Skeletal muscle satellite cell (primary cell): ENCODE measurements around the gene KLHL36.

Experiments
- H3K27me3 ChIP-seq: 2 replicates; pipeline ENCODE4 v1.7.0; 2013; ENCODE audit warnings: low read length; ENCODE audit not compliant: control insufficient read depth, insufficient read depth
- H3K36me3 ChIP-seq: 2 replicates; pipeline ENCODE4 v1.7.0; 2013; ENCODE audit warnings: mild to moderate bottlenecking, control low read depth, low read length; ENCODE audit not compliant: insufficient read depth
- H3K4me1 ChIP-seq: 2 replicates; pipeline ENCODE4 v1.7.0; 2013; ENCODE audit warnings: low read length; ENCODE audit not compliant: control insufficient read depth, insufficient read depth
- H3K4me2 ChIP-seq: 2 replicates; pipeline ENCODE4 v1.7.0; 2013; ENCODE audit warnings: mild to moderate bottlenecking, low read length
- H3K4me3 ChIP-seq: 2 replicates; pipeline ENCODE4 v1.7.0; 2013; ENCODE audit warnings: low read length
- H3K9ac ChIP-seq: 2 replicates; pipeline ENCODE4 v1.7.0; 2013; ENCODE audit warnings: mild to moderate bottlenecking, low read depth, low read length, moderate library complexity
- H3K9me3 ChIP-seq: replicated peaks from 2 replicates; pipeline ENCODE4 v1.7.0; 2013; ENCODE audit warnings: mild to moderate bottlenecking, control low read depth, low read length

The KLHL36 gene

GRCh38 chr16:84709609-84710008 lies 61.3 kb downstream of the KLHL36 start:
- no peak overlapping the region for H3K4me3 ChIP-seq
- peaks cover 6% of the 10 kb centered on the region for H3K4me1 ChIP-seq
- H3K4me2 ChIP-seq, result no peak overlapping the region
- H3K9ac ChIP-seq, result no peak overlapping the region
- no peaks in the 10 kb centered on the region for H3K27me3 ChIP-seq
- H3K9me3 ChIP-seq, result no peaks in the 10 kb centered on the region
- H3K36me3 ChIP-seq, result peaks cover 8% of the 10 kb centered on the region

- H3K36me3 ChIP-seq, result peaks cover 4% of the 10 kb centered on the region
- no peaks in the 10 kb centered on the region for H3K9me3 ChIP-seq
- no peak overlapping the region for H3K4me2 ChIP-seq
- peaks cover 6% of the 10 kb centered on the region for H3K4me1 ChIP-seq
- no peaks in the 10 kb centered on the region for H3K27me3 ChIP-seq
- no peak overlapping the region for H3K9ac ChIP-seq
- H3K4me3 ChIP-seq, result no peak overlapping the region
Measured at GRCh38 chr16:84710686-84711085, 62.4 kb downstream of the KLHL36 start.
